CD4-positive, CD25-positive, alpha-beta regulatory T cell (primary cell): ENCODE measurements around the gene KEL. TPM values are rescaled to one million over a fixed set of nuclear protein-coding genes. Genes with fewer than 3 reads are reported as not detected.

Experiments used
- ATAC-seq, 2 donors: fragments of 150-1000 bp; cut with Tn5 transposase; one replicate each; pipeline ENCODE4 v1.10.0; 2021; ENCODE audit warnings: low read depth in 2 of 2, moderate number of reproducible peaks in 2 of 2, moderate library complexity in 1 of 2
- DNase-seq, 3 donors: peaks; one replicate each; pipeline versions ENCODE4 v3.0.0 to v3.0.0-alpha.2; 2012 to 2022; ENCODE audit warnings: mixed read lengths in 1 of 3
- H3K27ac ChIP-seq: one replicate; pipeline ENCODE4 v1.7.0; 2013; ENCODE audit warnings: mild to moderate bottlenecking, low read length; ENCODE audit not compliant: insufficient read depth, poor library complexity, severe bottlenecking
- H3K27me3 ChIP-seq: one replicate; pipeline ENCODE4 v1.7.0; 2013; ENCODE audit warnings: low read length; ENCODE audit not compliant: control insufficient read depth, insufficient read depth
- H3K36me3 ChIP-seq: one replicate; pipeline ENCODE4 v1.7.0; 2013; ENCODE audit warnings: mild to moderate bottlenecking, low read length, moderate library complexity; ENCODE audit not compliant: control insufficient read depth, insufficient read depth
- H3K4me1 ChIP-seq: 2 replicates; pipeline ENCODE4 v1.7.0; 2013; ENCODE audit warnings: mild to moderate bottlenecking, low read length; ENCODE audit not compliant: insufficient read depth, control insufficient read depth, poor library complexity, severe bottlenecking
- H3K4me3 ChIP-seq: one replicate; pipeline ENCODE4 v1.7.0; 2013; ENCODE audit warnings: low read depth, mild to moderate bottlenecking, low read length, moderate library complexity
- H3K9me3 ChIP-seq, 2 experiments: 1 replicate in 1 of 2; 2 replicates in 1 of 2; pipeline ENCODE4 v1.7.0; 2013; ENCODE audit warnings: low read length in 2 of 2, mild to moderate bottlenecking in 1 of 2, moderate library complexity in 1 of 2; ENCODE audit not compliant: control insufficient read depth in 2 of 2
- H3K27ac Mint-ChIP-seq, 3 donors: one replicate each; pipeline ENCODE4 v1.8.0; 2020 to 2022; ENCODE audit warnings: mild to moderate bottlenecking in 3 of 3, mixed read lengths in 3 of 3, moderate library complexity in 2 of 3
- H3K27me3 Mint-ChIP-seq: one replicate; pipeline ENCODE4 v1.8.0; 2022; ENCODE audit warnings: mild to moderate bottlenecking, mixed read lengths
- H3K36me3 Mint-ChIP-seq: one replicate; pipeline ENCODE4 v1.8.0; 2020; ENCODE audit warnings: mixed read lengths
- H3K4me1 Mint-ChIP-seq, 4 donors: one replicate each; pipeline ENCODE4 v1.8.0; 2020 to 2022; ENCODE audit warnings: mixed read lengths in 4 of 4, mild to moderate bottlenecking in 1 of 4
- H3K4me3 Mint-ChIP-seq, 4 donors: one replicate each; pipeline ENCODE4 v1.8.0; 2020 to 2022; ENCODE audit warnings: mild to moderate bottlenecking in 4 of 4, mixed read lengths in 4 of 4, moderate library complexity in 3 of 4
- H3K9me3 Mint-ChIP-seq, 7 donors: one replicate each; pipeline ENCODE4 v1.8.0; 2020 to 2022; ENCODE audit warnings: mixed read lengths in 7 of 7, mild to moderate bottlenecking in 3 of 7, moderate library complexity in 2 of 7
- polyA plus RNA-seq, 4 donors: library from polyadenylated mRNA; unstranded; fragments of 300-500 nt; fragmentation: Illumina TruSeq; gene quantifications; one replicate each; pipeline ENCODE4 v1.2.3, GENCODE V29; 2021
- total RNA-seq: library from RNA; stranded (reverse); gene quantifications from one replicate; pipeline ENCODE4 v1.2.3, GENCODE V29; 2022

KEL gene
- total and polyA plus RNA-seq, 5 donors from 2014 or later = 1.1 TPM; not detected in 4

DNA sequence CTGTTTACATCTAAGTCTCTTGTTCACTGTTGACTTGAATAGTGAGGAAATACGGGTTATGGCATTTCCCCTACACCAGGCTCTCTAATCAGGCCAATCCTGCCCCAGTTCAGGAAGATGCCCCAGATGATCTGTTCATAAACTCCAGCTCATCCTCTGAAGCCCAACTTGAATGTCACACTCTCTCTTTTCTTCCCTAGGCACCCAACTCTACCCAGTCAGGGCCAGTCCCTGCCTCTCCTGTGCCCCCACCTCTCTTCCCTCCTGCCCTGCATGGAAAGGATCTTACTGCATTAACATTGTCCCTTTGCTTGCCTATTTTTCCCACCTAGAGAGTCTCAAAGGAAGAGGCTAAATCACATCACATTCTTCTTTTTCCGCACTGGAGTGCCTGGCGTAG is 66.0 kb downstream of the KEL start:
- Histone ChIP-seq H3K9me3 (no peaks in the 10 kb centered on the region), H3K27ac (no peak overlapping the region), H3K4me3 (no peak overlapping the region), H3K36me3 (no peaks in the 10 kb centered on the region), H3K4me1 (no peaks in the 10 kb centered on the region), H3K27me3 (no peaks in the 10 kb centered on the region)
- Mint-ChIP-seq H3K9me3 (peaks cover 0 to 1% (median 0%) of the 10 kb centered on the region in 7 donors), H3K4me3 (no peak overlapping the region), H3K4me1 (no peaks in the 10 kb centered on the region), H3K27me3 (peaks cover 24% of the 10 kb centered on the region), H3K27ac (peak overlapping the region in 1 of 3 donors; percentile 63), H3K36me3 (no peaks in the 10 kb centered on the region)
- DNase-seq = no peak
- ATAC-seq = no peak

GRCh38 chr7:142894985-142895593 is 67.1 kb downstream of the KEL start:
- H3K27ac Mint-ChIP-seq = no peak overlapping the region
- no peaks in the 10 kb centered on the region for H3K36me3 Mint-ChIP-seq

DNA sequence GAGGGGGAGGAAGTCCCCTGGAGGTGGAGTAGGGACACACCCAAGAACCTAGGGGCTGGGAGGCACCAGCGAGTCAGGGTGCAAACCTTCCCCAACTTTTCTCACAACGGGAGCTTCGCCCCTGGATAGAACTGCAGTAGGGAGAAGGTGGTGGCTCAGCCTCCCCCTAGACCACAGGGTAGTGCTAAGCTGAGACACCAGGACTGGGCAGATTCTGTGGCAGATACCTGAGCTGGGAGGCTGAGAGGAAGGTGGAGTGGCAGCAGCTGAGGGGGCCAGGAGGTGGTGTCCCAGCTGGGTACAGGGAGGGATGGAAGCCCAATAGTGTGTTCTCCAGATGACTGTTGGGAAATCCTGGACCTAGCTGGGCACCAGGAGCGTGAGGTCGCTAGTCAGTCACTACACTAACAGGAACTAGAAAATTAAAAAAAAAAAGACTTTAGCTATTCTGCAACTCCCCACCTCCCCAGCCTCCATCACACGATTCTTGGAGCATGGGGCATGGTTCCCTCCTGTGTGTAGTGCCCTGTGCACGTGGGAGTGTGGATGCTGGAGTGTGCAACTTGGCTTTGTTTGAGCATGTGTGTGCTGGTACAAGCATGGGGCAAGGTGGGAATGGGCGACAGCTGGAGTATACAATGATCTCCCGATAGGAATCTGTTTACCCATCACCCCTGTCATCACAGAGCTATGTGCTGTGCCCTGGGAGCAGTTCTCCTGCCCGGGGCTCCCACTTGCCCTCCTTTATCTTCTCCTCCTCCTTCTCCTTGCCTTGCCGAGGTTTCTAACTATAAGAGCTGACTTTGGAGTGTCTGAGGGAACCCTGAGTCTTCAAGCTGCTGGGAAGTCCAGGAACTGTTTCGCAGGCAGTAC is 67.8 kb downstream of the KEL start:
- H3K27me3 ChIP-seq = no peaks in the 10 kb centered on the region
- Mint-ChIP-seq H3K4me1 (no peaks in the 10 kb centered on the region), H3K9me3 (peaks cover 0 to 1% (median 0%) of the 10 kb centered on the region in 7 donors), H3K27me3 (peaks cover 20% of the 10 kb centered on the region), H3K4me3 (no peak overlapping the region), H3K36me3 (no peaks in the 10 kb centered on the region), H3K27ac (no peak overlapping the region)
- no peak overlapping the region for H3K27ac ChIP-seq
- no peak for ATAC-seq
- no peak for DNase-seq
- no peak overlapping the region for H3K4me3 ChIP-seq
- H3K4me1 ChIP-seq = no peaks in the 10 kb centered on the region
- H3K36me3 ChIP-seq = no peaks in the 10 kb centered on the region
- H3K9me3 ChIP-seq = no peaks in the 10 kb centered on the region

More at GRCh38 chr7:142894985-142895593, 67.1 kb downstream of the KEL start:
- Histone ChIP-seq H3K36me3 (no peaks in the 10 kb centered on the region), H3K4me1 (no peaks in the 10 kb centered on the region), H3K4me3 (no peak overlapping the region), H3K27ac (no peak overlapping the region), H3K27me3 (no peaks in the 10 kb centered on the region), H3K9me3 (no peaks in the 10 kb centered on the region)
- peaks cover 0 to 1% (median 0%) of the 10 kb centered on the region in 7 donors for H3K9me3 Mint-ChIP-seq
- H3K27me3 Mint-ChIP-seq = peaks cover 20% of the 10 kb centered on the region
- no peak overlapping the region for H3K4me3 Mint-ChIP-seq
- ATAC-seq (no peak), DNase-seq (no peak)
- H3K4me1 Mint-ChIP-seq = no peaks in the 10 kb centered on the region

- H3K9me3 Mint-ChIP-seq = peaks cover 0 to 2% (median 0%) of the 10 kb centered on the region in 7 donors
- no peaks in the 10 kb centered on the region for H3K27me3 ChIP-seq
- no peak for ATAC-seq
- peak overlapping the region in 1 of 3 donors; percentile 23 for H3K27ac Mint-ChIP-seq
- H3K27me3 Mint-ChIP-seq = peaks cover 15% of the 10 kb centered on the region
- H3K36me3 Mint-ChIP-seq = no peaks in the 10 kb centered on the region
- no peaks in the 10 kb centered on the region for H3K4me1 Mint-ChIP-seq
- H3K4me3 ChIP-seq = no peak overlapping the region
- H3K9me3 ChIP-seq = no peaks in the 10 kb centered on the region
- H3K4me3 Mint-ChIP-seq = no peak overlapping the region
- no peaks in the 10 kb centered on the region for H3K36me3 ChIP-seq
- no peak for DNase-seq
- H3K27ac ChIP-seq = no peak overlapping the region
- H3K4me1 ChIP-seq = no peaks in the 10 kb centered on the region
Observed at GRCh38 chr7:142892951-142893350, 69.2 kb downstream of the KEL start.

DNA sequence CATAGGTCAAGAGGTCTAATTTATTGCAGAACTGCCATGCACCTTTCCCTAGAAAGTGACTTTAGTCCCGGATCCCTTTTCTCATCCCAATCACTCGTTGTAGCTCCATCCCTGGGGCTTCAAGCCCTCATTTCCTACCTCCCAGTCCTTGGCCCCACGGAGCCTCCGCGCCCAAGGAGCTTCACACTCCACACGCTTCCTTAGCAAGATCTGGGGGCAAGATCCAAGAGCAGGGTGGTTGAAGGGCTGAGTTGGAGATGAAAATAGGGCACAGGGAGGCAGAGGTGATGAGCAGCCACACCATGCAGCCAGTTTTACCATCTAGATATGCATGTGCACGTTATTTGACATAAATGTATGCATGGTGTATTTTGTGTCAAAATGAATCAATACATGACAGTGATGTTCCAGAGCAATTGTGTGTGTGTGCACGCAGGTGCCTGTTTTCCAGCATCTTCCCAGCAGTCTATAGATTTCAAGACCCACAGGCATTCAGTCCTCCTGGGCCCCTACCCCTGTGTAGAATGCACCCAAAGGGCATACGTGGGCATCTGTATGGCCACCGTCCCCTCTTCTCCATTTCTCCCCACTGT is 70.6 kb downstream of the KEL start:
- H3K36me3 Mint-ChIP-seq = no peaks in the 10 kb centered on the region
- no peak overlapping the region for H3K4me3 ChIP-seq
- H3K4me1 ChIP-seq = no peaks in the 10 kb centered on the region
- no peaks in the 10 kb centered on the region for H3K36me3 ChIP-seq
- H3K27me3 Mint-ChIP-seq = peaks cover 14% of the 10 kb centered on the region
- ATAC-seq (no peak), DNase-seq (no peak)
- peaks cover 0 to 4% (median 0%) of the 10 kb centered on the region in 7 donors for H3K9me3 Mint-ChIP-seq
- H3K4me1 Mint-ChIP-seq = no peaks in the 10 kb centered on the region
- H3K9me3 ChIP-seq = no peaks in the 10 kb centered on the region
- H3K27ac Mint-ChIP-seq = peak overlapping the region in 1 of 3 donors; percentile 73
- no peaks in the 10 kb centered on the region for H3K27me3 ChIP-seq
- no peak overlapping the region for H3K27ac ChIP-seq
- H3K4me3 Mint-ChIP-seq = no peak overlapping the region

Other genes starting within 250 kb of the KEL start
- not detected for gene PRSS1, start 212.9 kb downstream of the KEL start, total RNA-seq
- gene PRSS1, start 212.9 kb downstream of the KEL start, polyA plus RNA-seq = under 1 TPM in 1 of 4 donors, not detected in 3; 0.49 TPM
- 0.52 TPM for gene PRSS2, start 191.4 kb downstream of the KEL start, total RNA-seq
- 1 to 10 TPM; 1.5 to 3.2 (median 2.7) TPM for gene PRSS2, start 191.4 kb downstream of the KEL start, polyA plus RNA-seq
- 58.0 TPM for gene EPHB6, start 107.3 kb downstream of the KEL start, total RNA-seq
- 10 to 100 TPM; 22.4 to 30.4 (median 28.6) TPM for gene EPHB6, start 107.3 kb downstream of the KEL start, polyA plus RNA-seq
- gene TRPV6, start 76.6 kb downstream of the KEL start, total RNA-seq = not detected
- under 1 TPM in 2 of 4 donors, not detected in 2; 0.17 to 0.30 TPM for gene TRPV6, start 76.6 kb downstream of the KEL start, polyA plus RNA-seq
- not detected for gene TRPV5, start 28.6 kb downstream of the KEL start, total RNA-seq
- gene TRPV5, start 28.6 kb downstream of the KEL start, polyA plus RNA-seq = not detected
- not detected for gene LLCFC1, start 22.9 kb downstream of the KEL start, total RNA-seq
- gene LLCFC1, start 22.9 kb downstream of the KEL start, polyA plus RNA-seq = not detected
- gene OR9A2, start 64.8 kb upstream of the KEL start, total RNA-seq = not detected
- not detected for gene OR9A2, start 64.8 kb upstream of the KEL start, polyA plus RNA-seq
- gene OR6V1, start 90.0 kb upstream of the KEL start, total RNA-seq = not detected
- not detected for gene OR6V1, start 90.0 kb upstream of the KEL start, polyA plus RNA-seq
- not detected for gene PIP, start 169.7 kb upstream of the KEL start, total RNA-seq
- not detected for gene PIP, start 169.7 kb upstream of the KEL start, polyA plus RNA-seq
- not detected for gene TAS2R39, start 221.1 kb upstream of the KEL start, total RNA-seq
- not detected for gene TAS2R39, start 221.1 kb upstream of the KEL start, polyA plus RNA-seq